IMR-90 (cell line): ENCODE data around the gene RIN1. TPM values are rescaled to one million over a fixed set of nuclear protein-coding genes. Genes with fewer than 3 reads are reported as not detected.

Experiments
- ATAC-seq: fragments of 200-7000 bp; cut with Tn5 transposase; 2 replicates; pipeline ENCODE4 v1.9.1; 2020; ENCODE audit warnings: low read depth, mild to moderate bottlenecking, moderate library complexity
- BruUV-seq: library from RNA; stranded (reverse); fragments of 400-500 nt; replicated peaks from 2 replicates; lab custom pipeline; 2021; lab: Mats Ljungman, UMichigan
- CTCF ChIA-PET: fragments of 300-600 bp; formaldehyde crosslinking; extraction: SDS; loops from one replicate; lab custom pipeline; 2021; ENCODE audit warnings: antibody characterized with exemption; lab: Yijun Ruan, JAX
- POLR2A ChIA-PET: fragments of 300-600 bp; sonication (Branson Sonifier 250); formaldehyde crosslinking; loops from one replicate; lab custom pipeline; 2022; ENCODE audit warnings: antibody characterized with exemption; ENCODE audit not compliant: unreplicated experiment; lab: Charles Lee
- DNase-seq: peaks from one replicate; pipeline ENCODE4 v3.0.0; 2013
- H2AFZ ChIP-seq: replicated peaks from 2 replicates; pipeline ENCODE3; 2013; ENCODE audit warnings: low read length, mild to moderate bottlenecking; ENCODE audit not compliant: poor library complexity
- H2AK5ac ChIP-seq: 2 replicates; pipeline ENCODE4 v1.6.1; 2013; ENCODE audit warnings: low read depth, low read length, inconsistent platforms
- H2AK9ac ChIP-seq: replicated peaks from 2 replicates; pipeline ENCODE3; 2013; ENCODE audit warnings: mild to moderate bottlenecking, low read depth, low read length, moderate library complexity; ENCODE audit not compliant: poor library complexity
- H2BK120ac ChIP-seq: 2 replicates; pipeline ENCODE4 v1.6.1; 2013; ENCODE audit warnings: low read depth, low read length, inconsistent platforms
- H2BK15ac ChIP-seq: 3 replicates; pipeline ENCODE4 v1.6.1; 2013; ENCODE audit warnings: low read depth, low read length, inconsistent platforms
- H2BK20ac ChIP-seq: 2 replicates; pipeline ENCODE4 v1.6.1; 2013; ENCODE audit warnings: low read depth, mild to moderate bottlenecking, inconsistent platforms, low read length, moderate library complexity
- H2BK5ac ChIP-seq: 2 replicates; pipeline ENCODE4 v1.6.1; 2013; ENCODE audit warnings: mild to moderate bottlenecking, low read depth, low read length, inconsistent platforms; ENCODE audit not compliant: poor library complexity, severe bottlenecking
- H3K14ac ChIP-seq: replicated peaks from 2 replicates; pipeline ENCODE4 v1.6.1; 2013; ENCODE audit warnings: low read depth, low read length, inconsistent platforms
- H3K18ac ChIP-seq: 2 replicates; pipeline ENCODE4 v1.6.1; 2013; ENCODE audit warnings: low read depth, low read length, control low read depth
- H3K23ac ChIP-seq: 2 replicates; pipeline ENCODE4 v1.6.1; 2013; ENCODE audit warnings: low read depth, low read length, inconsistent platforms
- H3K27ac ChIP-seq: 2 replicates; pipeline ENCODE4 v1.5.1; 2013; ENCODE audit warnings: mild to moderate bottlenecking, control low read depth, low read length; ENCODE audit not compliant: insufficient read depth
- H3K27me3 ChIP-seq: 2 replicates; pipeline ENCODE4 v1.6.1; 2013; ENCODE audit warnings: low read length; ENCODE audit not compliant: control insufficient read depth, insufficient read depth
- H3K36me3 ChIP-seq: 2 replicates; pipeline ENCODE4 v1.6.1; 2013; ENCODE audit warnings: low read length, mixed read lengths; ENCODE audit not compliant: control insufficient read depth, insufficient read depth
- H3K4ac ChIP-seq: 2 replicates; pipeline ENCODE4 v1.6.1; 2013; ENCODE audit warnings: low read depth, low read length, inconsistent platforms
- H3K4me1 ChIP-seq: 2 replicates; pipeline ENCODE4 v1.6.1; 2013; ENCODE audit warnings: low read length, mixed read lengths; ENCODE audit not compliant: control insufficient read depth, insufficient read depth
- H3K4me2 ChIP-seq: 2 replicates; pipeline ENCODE4 v1.6.1; 2013; ENCODE audit warnings: low read depth, mild to moderate bottlenecking, control low read depth, low read length, moderate library complexity
- H3K4me3 ChIP-seq: 2 replicates; pipeline ENCODE4 v1.5.1; 2013; ENCODE audit warnings: low read depth, mild to moderate bottlenecking, control low read depth, low read length, moderate library complexity; ENCODE audit not compliant: insufficient read depth
- H3K56ac ChIP-seq: 2 replicates; pipeline ENCODE4 v1.6.1; 2013; ENCODE audit warnings: low read length, inconsistent platforms; ENCODE audit not compliant: insufficient read depth; ENCODE audit errors: extremely low read depth
- H3K79me1 ChIP-seq, 2 experiments: 2 replicates each; pipeline ENCODE4 v1.6.1; 2013; ENCODE audit warnings: low read length in 2 of 2, inconsistent platforms in 1 of 2, low read depth in 1 of 2
- H3K9ac ChIP-seq: 2 replicates; pipeline ENCODE4 v1.6.1; 2013; ENCODE audit warnings: low read depth, low read length, control low read depth
- H3K9me1 ChIP-seq: 2 replicates; pipeline ENCODE4 v1.6.1; 2013; ENCODE audit warnings: low read length, inconsistent platforms; ENCODE audit not compliant: insufficient read depth
- H3K9me3 ChIP-seq: 2 replicates; pipeline ENCODE4 v1.6.1; 2013; ENCODE audit warnings: low read length; ENCODE audit not compliant: control insufficient read depth, insufficient read depth
- H4K20me1 ChIP-seq: 2 replicates; pipeline ENCODE4 v1.6.1; 2013; ENCODE audit warnings: low read length, inconsistent platforms; ENCODE audit not compliant: insufficient read depth
- H4K5ac ChIP-seq: 2 replicates; pipeline ENCODE4 v1.6.1; 2013; ENCODE audit warnings: mild to moderate bottlenecking, low read depth, low read length, control low read depth
- H4K8ac ChIP-seq, 2 experiments: 2 replicates each; pipeline ENCODE4 v1.6.1; 2013; ENCODE audit warnings: low read depth in 2 of 2, low read length in 2 of 2, control low read depth in 1 of 2, inconsistent platforms in 1 of 2
- H4K91ac ChIP-seq: 2 replicates; pipeline ENCODE4 v1.6.1; 2013; ENCODE audit warnings: low read depth, low read length, inconsistent platforms; ENCODE audit not compliant: insufficient read depth
- CEBPB ChIP-seq: IDR thresholded peaks from 2 replicates; pipeline ENCODE4 v1.6.1; 2012; ENCODE audit warnings: low read depth, low read length, improper control_type of control experiment
- FOS ChIP-seq: fragments of 150-350 bp; IDR thresholded peaks from 2 replicates; pipeline ENCODE4 v1.6.1; 2016; ENCODE audit warnings: low read depth, low read length
- MAFK ChIP-seq: IDR thresholded peaks from 2 replicates; pipeline ENCODE4 v1.6.1; 2012; ENCODE audit warnings: low read depth, low read length, improper control_type of control experiment
- MAZ ChIP-seq: IDR thresholded peaks from 2 replicates; pipeline ENCODE4 v1.6.1; 2012; ENCODE audit warnings: low read depth, mild to moderate bottlenecking, low read length, improper control_type of control experiment, moderate library complexity, borderline replicate concordance
- NFE2L2 ChIP-seq: fragments of 150-350 bp; IDR thresholded peaks from 2 replicates; pipeline ENCODE4 v1.6.1; 2016; ENCODE audit warnings: low read depth, mild to moderate bottlenecking, low read length
- POLR2A ChIP-seq: IDR thresholded peaks from 2 replicates; pipeline ENCODE4 v1.6.1; 2012; ENCODE audit warnings: mild to moderate bottlenecking, low read depth, low read length
- RCOR1 ChIP-seq: IDR thresholded peaks from 2 replicates; pipeline ENCODE4 v1.6.1; 2012; ENCODE audit warnings: mild to moderate bottlenecking, low read length, improper control_type of control experiment; ENCODE audit not compliant: insufficient replicate concordance
- RFX5 ChIP-seq: IDR thresholded peaks from 2 replicates; pipeline ENCODE4 v1.8.0; 2012; ENCODE audit warnings: low read depth, mild to moderate bottlenecking, low read length, moderate library complexity
- SMC3 ChIP-seq: fragments of 150-350 bp; IDR thresholded peaks from 2 replicates; pipeline ENCODE4 v1.6.1; 2016; ENCODE audit warnings: low read depth, mild to moderate bottlenecking, antibody characterized with exemption, low read length, moderate library complexity
- WGBS, 2 experiments: methylation state at CpG; one replicate each; pipeline versions ENCODE4 v1.1.5 to v1.1.7; 2013; ENCODE audit warnings: missing lambda C conversion rate in 2 of 2; ENCODE audit not compliant: insufficient read length in 1 of 2; ENCODE audit errors: extremely low coverage in 2 of 2; 5-methylcytosine and 5-hydroxymethylcytosine counted together
- dilution Hi-C: fragments of 300-500 bp; cut with HindIII; formaldehyde crosslinking; loops from one replicate; pipeline ENCODE4 v1.14.3; 2018; ENCODE audit warnings: low sequenced_read_pairs; ENCODE audit not compliant: unreplicated experiment
- in situ Hi-C: fragments of 300-500 bp; cut with MboI; formaldehyde crosslinking; loops from 3 replicates; pipeline ENCODE4 v1.14.3; 2019; ENCODE audit warnings: low sequenced_read_pairs, inconsistent platforms, mixed read lengths
- intact Hi-C: fragments of 100-400 bp; cut with micrococcal nuclease; formaldehyde crosslinking; loops from 2 replicates; pipeline ENCODE4 v1.10.0; 2022
- polyA plus RNA-seq, 3 experiments: library from polyadenylated mRNA; depleted of rRNA; stranded (reverse); fragments of >200 nt; gene quantifications; 2 replicates each; pipeline ENCODE4 v1.2.3, GENCODE V29; 2012; ENCODE audit warnings: low replicate concordance in 1 of 3
- total RNA-seq: library from RNA; depleted of rRNA; stranded (reverse); fragments of >200 nt; gene quantifications from 2 replicates; pipeline ENCODE4 v1.2.3, GENCODE V29; 2012
- TF ChIP-seq, protein P1 (sequence below): fragments of 150-350 bp; IDR thresholded peaks from 2 replicates; pipeline ENCODE4 v1.6.1; 2016; ENCODE audit warnings: low read depth, mild to moderate bottlenecking, low read length, moderate library complexity, borderline replicate concordance
- TF ChIP-seq, protein P2 (sequence below): conservative IDR thresholded peaks from 2 replicates; pipeline ENCODE4 v1.5.1; 2012; ENCODE audit warnings: mild to moderate bottlenecking, low read depth, low read length, improper control_type of control experiment
- TF ChIP-seq, protein P3 (sequence below): fragments of 150-350 bp; IDR thresholded peaks from 2 replicates; pipeline ENCODE4 v1.6.1; 2017; ENCODE audit warnings: mild to moderate bottlenecking, antibody characterized with exemption, low read length, low read depth

The RIN1 gene
- total and polyA plus RNA-seq, 2 of the 4 experiments (the other 2 are of a cell fraction) = 9.9 to 20.8 TPM

DNA sequence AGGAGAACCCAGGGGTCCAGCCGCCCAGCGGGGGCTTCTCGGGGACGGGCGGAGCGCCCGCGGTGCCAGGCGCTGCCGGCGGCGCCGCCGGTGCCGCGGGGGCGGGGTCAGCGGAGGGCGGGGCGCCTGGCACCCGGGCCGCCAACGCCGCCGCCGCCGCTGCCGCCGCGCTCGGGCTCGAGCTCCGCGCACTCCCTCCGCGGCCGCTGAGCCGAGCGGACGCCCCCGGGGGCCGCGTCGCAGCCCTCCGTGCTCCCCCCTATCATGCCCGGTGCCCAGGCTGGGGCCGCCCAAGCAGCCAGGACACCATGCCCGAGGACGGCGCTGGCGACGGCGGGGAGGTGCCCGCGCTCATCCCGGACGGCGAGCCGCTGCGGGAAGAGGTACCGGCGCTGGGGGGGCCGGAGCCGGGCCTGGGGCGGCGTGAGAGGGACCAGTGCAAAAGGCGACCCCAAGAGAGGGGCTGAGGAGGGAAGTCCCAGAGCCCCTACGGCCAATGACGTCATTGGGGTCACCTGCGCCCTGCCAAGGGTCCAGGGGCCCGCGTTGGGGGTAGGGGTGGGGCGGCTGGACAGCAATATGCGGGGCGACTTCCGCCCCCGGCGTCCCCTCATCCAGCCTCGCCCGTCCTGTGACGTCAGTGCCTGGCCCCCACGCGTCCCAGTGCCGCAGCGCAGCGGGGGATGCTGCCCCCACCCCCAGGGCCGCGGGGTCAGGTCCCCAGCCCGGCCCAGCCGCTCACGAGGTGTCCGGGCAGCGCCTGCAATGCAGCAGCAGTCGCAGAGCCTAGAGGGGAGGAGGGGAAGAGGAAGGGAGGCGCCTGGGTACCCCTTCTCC is 44.3 kb downstream of the RIN1 start, which contains the start of gene TMEM151A:
TMEM151A (plus strand) TSS at position 189 of the 837 bp plus-strand sequence; CDS start at position 309, 120 bp downstream.
- Histone ChIP-seq H3K18ac (no peak within 1 kb of the TSS), H3K14ac (no peak within 1 kb of the TSS), H2BK5ac (no peak within 1 kb of the TSS), H3K9me3 (no peaks in the 10 kb centered on the region), H4K20me1 (peaks cover 6% of the 10 kb centered on the region; the same call in 1 of the 2 replicates), H3K27me3 (peaks cover 40% of the 10 kb centered on the region), H2BK20ac (no peak within 1 kb of the TSS), H3K9me1 (peaks cover 14% of the 10 kb centered on the region), H2BK15ac (no peak within 1 kb of the TSS), H2BK120ac (no peak within 1 kb of the TSS), H3K23ac (no peak within 1 kb of the TSS), H4K8ac (no peak within 1 kb of the TSS), H4K91ac (no peak within 1 kb of the TSS), H3K4me2 (no peak within 1 kb of the TSS), H4K5ac (no peak within 1 kb of the TSS), H3K56ac (no peak within 1 kb of the TSS), H2AFZ (peak within 1 kb of the TSS; percentile 72), H3K36me3 (no peaks in the 10 kb centered on the region), H3K4ac (no peak within 1 kb of the TSS), H2AK9ac (no peak within 1 kb of the TSS), H3K4me3 (0 out of 2 replicates have a peak within 1 kb of the TSS, but pooled peaks have one; percentile 18), H3K27ac (no peak within 1 kb of the TSS), H3K4me1 (peaks cover 11% of the 10 kb centered on the region), H2AK5ac (no peak within 1 kb of the TSS), H3K9ac (no peak within 1 kb of the TSS), H3K79me1 (peaks cover 7 to 18% of the 10 kb centered on the region in 2 experiments; a peak in 3 of 4 replicates)
- in situ Hi-C loops (no loop called here), intact Hi-C loops (no loop called here), dilution Hi-C loops (no loop called here)
- ATAC-seq (no peak), DNase-seq (no peak)
- TF ChIP-seq RFX5 (no peak), SMC3 (no peak), POLR2A (no peak), MAFK (no peak), NFE2L2 (no peak), CEBPB (no peak), RCOR1 (no peak), FOS (no peak), MAZ (no peak)
- TF ChIP-seq, protein P1, sequence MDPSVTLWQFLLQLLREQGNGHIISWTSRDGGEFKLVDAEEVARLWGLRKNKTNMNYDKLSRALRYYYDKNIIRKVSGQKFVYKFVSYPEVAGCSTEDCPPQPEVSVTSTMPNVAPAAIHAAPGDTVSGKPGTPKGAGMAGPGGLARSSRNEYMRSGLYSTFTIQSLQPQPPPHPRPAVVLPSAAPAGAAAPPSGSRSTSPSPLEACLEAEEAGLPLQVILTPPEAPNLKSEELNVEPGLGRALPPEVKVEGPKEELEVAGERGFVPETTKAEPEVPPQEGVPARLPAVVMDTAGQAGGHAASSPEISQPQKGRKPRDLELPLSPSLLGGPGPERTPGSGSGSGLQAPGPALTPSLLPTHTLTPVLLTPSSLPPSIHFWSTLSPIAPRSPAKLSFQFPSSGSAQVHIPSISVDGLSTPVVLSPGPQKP = no peak
- TF ChIP-seq, protein P2, sequence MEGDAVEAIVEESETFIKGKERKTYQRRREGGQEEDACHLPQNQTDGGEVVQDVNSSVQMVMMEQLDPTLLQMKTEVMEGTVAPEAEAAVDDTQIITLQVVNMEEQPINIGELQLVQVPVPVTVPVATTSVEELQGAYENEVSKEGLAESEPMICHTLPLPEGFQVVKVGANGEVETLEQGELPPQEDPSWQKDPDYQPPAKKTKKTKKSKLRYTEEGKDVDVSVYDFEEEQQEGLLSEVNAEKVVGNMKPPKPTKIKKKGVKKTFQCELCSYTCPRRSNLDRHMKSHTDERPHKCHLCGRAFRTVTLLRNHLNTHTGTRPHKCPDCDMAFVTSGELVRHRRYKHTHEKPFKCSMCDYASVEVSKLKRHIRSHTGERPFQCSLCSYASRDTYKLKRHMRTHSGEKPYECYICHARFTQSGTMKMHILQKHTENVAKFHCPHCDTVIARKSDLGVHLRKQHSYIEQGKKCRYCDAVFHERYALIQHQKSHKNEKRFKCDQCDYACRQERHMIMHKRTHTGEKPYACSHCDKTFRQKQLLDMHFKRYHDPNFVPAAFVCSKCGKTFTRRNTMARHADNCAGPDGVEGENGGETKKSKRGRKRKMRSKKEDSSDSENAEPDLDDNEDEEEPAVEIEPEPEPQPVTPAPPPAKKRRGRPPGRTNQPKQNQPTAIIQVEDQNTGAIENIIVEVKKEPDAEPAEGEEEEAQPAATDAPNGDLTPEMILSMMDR = no peak
- TF ChIP-seq, protein P3, sequence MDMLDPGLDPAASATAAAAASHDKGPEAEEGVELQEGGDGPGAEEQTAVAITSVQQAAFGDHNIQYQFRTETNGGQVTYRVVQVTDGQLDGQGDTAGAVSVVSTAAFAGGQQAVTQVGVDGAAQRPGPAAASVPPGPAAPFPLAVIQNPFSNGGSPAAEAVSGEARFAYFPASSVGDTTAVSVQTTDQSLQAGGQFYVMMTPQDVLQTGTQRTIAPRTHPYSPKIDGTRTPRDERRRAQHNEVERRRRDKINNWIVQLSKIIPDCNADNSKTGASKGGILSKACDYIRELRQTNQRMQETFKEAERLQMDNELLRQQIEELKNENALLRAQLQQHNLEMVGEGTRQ = no peak
- WGBS, 2 experiments = 3% methylated on average over 41 of the region's 95 CpGs; no CpG with 5 or more reads in 1 of the 2 experiments
- POLR2A ChIA-PET = interaction anchor here (0.6 kb wide), 1 partner anchor 12 kb away, joined by 3 read pairs; no protein-coding TSS in a partner anchor
- no TSS peak for BruUV-seq
- CTCF ChIA-PET = no interaction called here
